H9 (cell line): Measurements from ENCODE around the gene SPDEF. TPM values are rescaled to one million over a fixed set of nuclear protein-coding genes. Genes with fewer than 3 reads are reported as not detected.

Experiments
- DNase-seq: peaks from one replicate; pipeline ENCODE4 v3.0.0-alpha.2; 2017
- H2AFZ ChIP-seq: one replicate; pipeline ENCODE4 v1.6.1; 2013; ENCODE audit warnings: mild to moderate bottlenecking, low read length, control low read depth, moderate library complexity
- H2AK5ac ChIP-seq: 2 replicates; pipeline ENCODE4 v1.6.1; 2013; ENCODE audit warnings: low read length, control low read depth, mixed read lengths; ENCODE audit not compliant: insufficient read length
- H2BK120ac ChIP-seq: one replicate; pipeline ENCODE4 v1.6.1; 2013; ENCODE audit warnings: low read depth, mild to moderate bottlenecking, low read length, control low read depth, inconsistent platforms; ENCODE audit not compliant: poor library complexity, severe bottlenecking
- H2BK12ac ChIP-seq: 2 replicates; pipeline ENCODE4 v1.6.1; 2013; ENCODE audit warnings: low read length, control low read depth, mixed read lengths, low read depth; ENCODE audit not compliant: insufficient read length
- H2BK15ac ChIP-seq: 2 replicates; pipeline ENCODE4 v1.6.1; 2013; ENCODE audit warnings: low read depth, low read length, control low read depth
- H2BK20ac ChIP-seq: one replicate; pipeline ENCODE4 v1.6.1; 2013; ENCODE audit warnings: low read depth, mild to moderate bottlenecking, low read length, control low read depth, inconsistent platforms; ENCODE audit not compliant: poor library complexity, severe bottlenecking
- H2BK5ac ChIP-seq: 2 replicates; pipeline ENCODE4 v1.6.1; 2013; ENCODE audit warnings: low read length, control low read depth, mixed read lengths; ENCODE audit not compliant: insufficient read length
- H3K14ac ChIP-seq: 2 replicates; pipeline ENCODE4 v1.6.1; 2013; ENCODE audit warnings: low read length, control low read depth; ENCODE audit not compliant: insufficient read depth
- H3K18ac ChIP-seq: 2 replicates; pipeline ENCODE4 v1.6.1; 2013; ENCODE audit warnings: low read depth, mild to moderate bottlenecking, mixed read lengths, low read length, control low read depth; ENCODE audit not compliant: insufficient read length
- H3K23ac ChIP-seq: 2 replicates; pipeline ENCODE4 v1.6.1; 2013; ENCODE audit warnings: low read length, control low read depth, mixed read lengths, low read depth; ENCODE audit not compliant: insufficient read length
- H3K23me2 ChIP-seq: 2 replicates; pipeline ENCODE4 v1.6.1; 2013; ENCODE audit warnings: low read depth, mild to moderate bottlenecking, mixed read lengths, low read length, control low read depth; ENCODE audit not compliant: insufficient read length, poor library complexity, severe bottlenecking
- H3K27ac ChIP-seq: 2 replicates; pipeline ENCODE4 v1.5.1; 2013; ENCODE audit warnings: low read length, control low read depth, mixed read lengths, low read depth; ENCODE audit not compliant: insufficient read length
- H3K27me3 ChIP-seq: 2 replicates; pipeline ENCODE4 v1.6.1; 2013; ENCODE audit warnings: low read length, control low read depth, inconsistent platforms; ENCODE audit not compliant: insufficient read depth
- H3K4ac ChIP-seq: 2 replicates; pipeline ENCODE4 v1.6.1; 2013; ENCODE audit warnings: low read depth, mild to moderate bottlenecking, control low read depth, inconsistent platforms, low read length, moderate library complexity
- H3K4me1 ChIP-seq: 2 replicates; pipeline ENCODE4 v1.6.1; 2013; ENCODE audit warnings: low read length, control low read depth, inconsistent platforms; ENCODE audit not compliant: insufficient read depth
- H3K4me2 ChIP-seq: 2 replicates; pipeline ENCODE4 v1.6.1; 2013; ENCODE audit warnings: low read length, control low read depth, mixed read lengths; ENCODE audit not compliant: insufficient read length, insufficient read depth
- H3K56ac ChIP-seq: 2 replicates; pipeline ENCODE4 v1.6.1; 2013; ENCODE audit warnings: low read depth, mild to moderate bottlenecking, mixed read lengths, low read length, control low read depth; ENCODE audit not compliant: insufficient read length
- H3K79me1 ChIP-seq: 2 replicates; pipeline ENCODE4 v1.6.1; 2013; ENCODE audit warnings: low read depth, mild to moderate bottlenecking, moderate library complexity, low read length, control low read depth, inconsistent platforms; ENCODE audit not compliant: insufficient read depth, poor library complexity, severe bottlenecking
- H3K79me2 ChIP-seq: 2 replicates; pipeline ENCODE4 v1.6.1; 2013; ENCODE audit warnings: low read length, control low read depth, inconsistent platforms; ENCODE audit not compliant: insufficient read depth
- H3K9ac ChIP-seq: 2 replicates; pipeline ENCODE4 v1.6.1; 2013; ENCODE audit warnings: low read length, control low read depth, mixed read lengths; ENCODE audit not compliant: insufficient read length; ENCODE audit errors: extremely low read depth
- H3K9me3 ChIP-seq: one replicate; pipeline ENCODE4 v1.6.1; 2013; ENCODE audit warnings: low read depth, low read length, inconsistent platforms; ENCODE audit not compliant: control insufficient read depth
- H3T11ph ChIP-seq: one replicate; pipeline ENCODE4 v1.6.1; 2013; ENCODE audit warnings: mild to moderate bottlenecking, low read length, control low read depth, inconsistent platforms
- H4K20me1 ChIP-seq: one replicate; pipeline ENCODE4 v1.6.1; 2013; ENCODE audit not compliant: control insufficient read depth, insufficient read length, insufficient read depth
- H4K5ac ChIP-seq: 2 replicates; pipeline ENCODE4 v1.6.1; 2013; ENCODE audit warnings: low read depth, mild to moderate bottlenecking, mixed read lengths, low read length, control low read depth; ENCODE audit not compliant: insufficient read length
- H4K8ac ChIP-seq: replicated peaks from 2 replicates; pipeline ENCODE4 v1.6.1; 2013; ENCODE audit warnings: low read length, control low read depth, mixed read lengths, low read depth; ENCODE audit not compliant: insufficient read length
- H4K91ac ChIP-seq: 2 replicates; pipeline ENCODE4 v1.6.1; 2013; ENCODE audit warnings: low read depth, mild to moderate bottlenecking, moderate library complexity, mixed read lengths, low read length, control low read depth; ENCODE audit not compliant: insufficient read length
- H3K27ac Mint-ChIP-seq, 3 experiments: 2 replicates in 2 of 3; 3 replicates in 1 of 3; pipeline ENCODE4 v1.8.0; 2020 to 2021; ENCODE audit warnings: mixed read lengths in 3 of 3, mild to moderate bottlenecking in 1 of 3, moderate library complexity in 1 of 3
- H3K27me3 Mint-ChIP-seq: 2 replicates; pipeline ENCODE4 v1.8.0; 2021; ENCODE audit warnings: low read depth, mild to moderate bottlenecking, moderate library complexity, mixed read lengths
- H3K36me3 Mint-ChIP-seq, 3 experiments: 2 replicates in 2 of 3; 3 replicates in 1 of 3; pipeline ENCODE4 v1.8.0; 2020 to 2021; ENCODE audit warnings: low read depth in 3 of 3, mixed read lengths in 3 of 3; ENCODE audit not compliant: insufficient read depth in 1 of 3
- H3K4me1 Mint-ChIP-seq, 2 experiments: 2 replicates each; pipeline ENCODE4 v1.8.0; 2020; ENCODE audit warnings: mixed read lengths in 2 of 2
- H3K4me3 Mint-ChIP-seq, 2 experiments: 2 replicates in 1 of 2; 3 replicates in 1 of 2; pipeline ENCODE4 v1.8.0; 2020 to 2021; ENCODE audit warnings: mild to moderate bottlenecking in 2 of 2, mixed read lengths in 2 of 2, moderate library complexity in 1 of 2
- H3K9me3 Mint-ChIP-seq, 2 experiments: 2 replicates in 1 of 2; 3 replicates in 1 of 2; pipeline ENCODE4 v1.8.0; 2020; ENCODE audit warnings: mild to moderate bottlenecking in 2 of 2, mixed read lengths in 2 of 2, moderate library complexity in 1 of 2
- WGBS: extraction: QIAGEN DNeasy Blood & Tissue Kit; methylation state at CpG from one replicate; pipeline ENCODE4 v1.1.7; 2013; ENCODE audit warnings: missing lambda C conversion rate, low lambda C conversion rate, mixed read lengths; ENCODE audit not compliant: insufficient read length; ENCODE audit errors: extremely low coverage; 5-methylcytosine and 5-hydroxymethylcytosine counted together
- total RNA-seq: library from RNA; stranded (reverse); gene quantifications from 2 replicates; pipeline ENCODE4 v1.2.1, GENCODE V29; 2021
- TF ChIP-seq, protein P1 (sequence below): fragments of 200-600 bp; sonication (generic); conservative IDR thresholded peaks from 3 replicates; pipeline ENCODE4 v1.8.0; 2021; ENCODE audit warnings: antibody characterized with exemption, mild to moderate bottlenecking

SPDEF gene
- total RNA-seq, 1 experiment from 2014 or later, result 0.15 TPM

DNA sequence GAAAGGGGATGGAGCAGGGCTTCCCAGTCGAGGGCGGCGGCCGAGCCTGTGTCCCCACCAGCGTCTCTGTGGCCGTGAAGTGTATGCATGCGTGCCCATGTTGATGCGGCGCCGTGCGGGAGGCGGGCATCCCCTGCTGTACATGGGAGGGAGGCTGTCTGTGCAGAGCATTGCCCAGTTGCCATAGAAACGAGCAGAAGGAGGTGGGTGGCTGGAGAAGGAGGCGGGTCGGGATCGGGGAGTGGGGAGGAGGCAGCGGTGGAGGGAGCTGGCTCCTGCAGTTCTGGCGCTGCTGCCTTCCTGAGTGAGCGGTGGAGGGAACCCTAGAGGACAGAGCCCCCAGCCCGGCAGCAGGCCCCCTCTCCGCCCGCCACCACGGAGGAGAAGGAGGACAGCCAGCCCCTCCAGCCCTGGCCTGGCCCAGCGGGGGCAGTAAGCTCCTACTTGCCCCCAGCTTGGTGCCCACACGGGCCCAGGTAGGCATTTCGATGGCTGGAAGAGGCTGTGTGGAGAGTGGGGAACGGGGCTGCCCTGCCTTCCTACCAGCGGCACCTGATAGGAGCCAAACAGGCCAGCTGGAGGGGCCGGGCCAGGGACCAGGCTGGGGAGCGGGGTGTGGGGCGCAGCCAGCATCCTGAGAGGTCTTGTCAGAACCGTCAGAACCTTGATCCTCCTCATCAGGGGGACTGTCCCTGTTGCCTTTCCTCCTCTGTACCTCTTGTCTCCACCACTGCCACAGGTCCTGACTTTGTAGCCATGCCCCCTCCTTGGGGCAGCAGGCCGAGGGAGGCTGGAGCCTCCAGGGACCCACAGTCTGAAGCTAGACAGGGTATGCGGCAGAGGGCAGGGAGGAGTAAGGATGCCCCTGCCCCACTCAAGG is 41.3 kb downstream of the SPDEF start:
- TF ChIP-seq, protein P1, sequence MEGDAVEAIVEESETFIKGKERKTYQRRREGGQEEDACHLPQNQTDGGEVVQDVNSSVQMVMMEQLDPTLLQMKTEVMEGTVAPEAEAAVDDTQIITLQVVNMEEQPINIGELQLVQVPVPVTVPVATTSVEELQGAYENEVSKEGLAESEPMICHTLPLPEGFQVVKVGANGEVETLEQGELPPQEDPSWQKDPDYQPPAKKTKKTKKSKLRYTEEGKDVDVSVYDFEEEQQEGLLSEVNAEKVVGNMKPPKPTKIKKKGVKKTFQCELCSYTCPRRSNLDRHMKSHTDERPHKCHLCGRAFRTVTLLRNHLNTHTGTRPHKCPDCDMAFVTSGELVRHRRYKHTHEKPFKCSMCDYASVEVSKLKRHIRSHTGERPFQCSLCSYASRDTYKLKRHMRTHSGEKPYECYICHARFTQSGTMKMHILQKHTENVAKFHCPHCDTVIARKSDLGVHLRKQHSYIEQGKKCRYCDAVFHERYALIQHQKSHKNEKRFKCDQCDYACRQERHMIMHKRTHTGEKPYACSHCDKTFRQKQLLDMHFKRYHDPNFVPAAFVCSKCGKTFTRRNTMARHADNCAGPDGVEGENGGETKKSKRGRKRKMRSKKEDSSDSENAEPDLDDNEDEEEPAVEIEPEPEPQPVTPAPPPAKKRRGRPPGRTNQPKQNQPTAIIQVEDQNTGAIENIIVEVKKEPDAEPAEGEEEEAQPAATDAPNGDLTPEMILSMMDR, result no peak
- Mint-ChIP-seq H3K9me3 (peaks cover 0 to 2% of the 10 kb centered on the region in 2 experiments; a peak in 2 of 5 replicates), H3K36me3 (no peaks in the 10 kb centered on the region; a peak in 1 of 7 replicates), H3K4me1 (peaks cover 33 to 54% of the 10 kb centered on the region in 2 experiments), H3K4me3 (peak overlapping the region; percentile 69 to 86), H3K27me3 (peaks cover 19% of the 10 kb centered on the region), H3K27ac (no peak overlapping the region)
- Histone ChIP-seq H3K14ac (peak overlapping the region; percentile 64), H2AFZ (no peak overlapping the region), H3K9me3 (no peaks in the 10 kb centered on the region), H3T11ph (no peak overlapping the region), H2BK120ac (no peak overlapping the region), H4K8ac (no peak overlapping the region), H3K4me2 (peak overlapping the region; percentile 65), H3K18ac (no peak overlapping the region), H3K56ac (no peak overlapping the region), H4K20me1 (no peaks in the 10 kb centered on the region), H3K4me1 (peaks cover 1% of the 10 kb centered on the region; the same call in 1 of the 2 replicates), H2BK15ac (no peak overlapping the region), H4K5ac (no peak overlapping the region), H2BK5ac (no peak overlapping the region), H4K91ac (no peak overlapping the region), H3K4ac (no peak overlapping the region), H3K9ac (no peak overlapping the region), H2BK12ac (no peak overlapping the region), H3K27ac (no peak overlapping the region), H3K23ac (no peak overlapping the region), H3K79me2 (no peaks in the 10 kb centered on the region), H2BK20ac (no peak overlapping the region), H2AK5ac (no peak overlapping the region), H3K79me1 (no peaks in the 10 kb centered on the region), H3K23me2 (peaks cover 9% of the 10 kb centered on the region), H3K27me3 (no peaks in the 10 kb centered on the region)
- DNase-seq, result peak; percentile 71
- WGBS, result no CpG with 5 or more reads among the region's 34 CpGs
